ENCODE results near the gene LCOR. TPM values are rescaled to one million over a fixed set of nuclear protein-coding genes. Genes with fewer than 3 reads are reported as not detected.
A peak's percentile ranks its signal among the peaks of the same experiment; 100 is the strongest.

Gene LCOR
- total RNA-seq, 1 experiment from 2014 or later, result 42.1 TPM

DNA sequence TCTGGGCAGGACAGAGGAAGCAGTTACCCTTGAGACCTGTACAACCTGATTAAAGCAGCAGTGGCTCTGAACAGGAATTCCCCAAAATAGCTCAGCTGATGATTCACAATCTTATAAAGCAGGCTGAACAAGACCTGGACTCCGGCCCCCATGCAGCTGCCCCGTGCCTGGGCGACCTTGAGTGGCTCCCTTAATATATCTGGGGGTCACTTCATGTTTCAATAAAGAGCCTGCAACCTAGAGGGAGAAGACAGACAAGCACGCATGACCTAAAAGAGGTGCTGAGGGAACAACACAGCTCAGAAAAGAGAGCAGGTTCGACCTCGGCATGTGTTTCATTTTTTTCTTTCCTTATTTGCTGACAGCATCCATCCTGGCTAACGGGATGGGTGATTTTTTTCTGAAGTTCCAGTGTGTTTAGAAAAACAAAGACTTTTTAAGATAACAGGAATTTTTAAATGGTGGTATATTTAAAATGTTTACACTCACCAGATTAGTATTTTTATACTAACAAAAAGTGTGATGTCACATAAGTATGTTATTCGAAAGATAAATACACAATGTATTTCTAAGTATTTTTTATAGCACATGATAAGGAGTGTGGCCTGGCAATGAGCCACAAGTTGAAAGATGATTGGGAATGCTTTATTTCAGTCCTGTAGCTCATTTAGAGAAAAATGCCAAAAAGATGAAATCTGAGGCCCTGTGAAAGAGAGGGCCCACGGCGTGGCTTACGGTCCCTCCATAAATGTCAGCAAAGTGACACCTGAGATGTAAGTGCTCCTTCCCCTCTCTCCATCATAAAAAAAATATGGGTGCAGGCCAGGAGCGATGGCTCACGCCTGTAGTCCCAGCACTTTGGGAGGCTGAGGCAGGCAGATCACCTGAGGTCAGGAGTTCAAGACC is 192.3 kb downstream of the LCOR start:
- Mint-ChIP-seq H3K27ac (peak overlapping the region in 1 of 3 experiments; percentile 71; a peak in 1 of 7 replicates), H3K36me3 (ENCODE audit: insufficient read depth in 1 of 3, low read depth in 3 of 3) (no peaks in the 10 kb centered on the region), H3K9me3 (no peaks in the 10 kb centered on the region), H3K4me3 (no peak overlapping the region), H3K4me1 (peaks cover 10 to 26% of the 10 kb centered on the region in 2 experiments), H3K27me3 (ENCODE audit: low read depth) (peaks cover 6% of the 10 kb centered on the region; the same call in 1 of the 2 replicates)
- no CpG with 5 or more reads among the region's 13 CpGs for WGBS (ENCODE audit: extremely low coverage, insufficient read length, low lambda C conversion rate)
- Histone ChIP-seq H3K79me2 (ENCODE audit: insufficient read depth, low read length) (no peaks in the 10 kb centered on the region), H3K56ac (ENCODE audit: insufficient read length, low read depth, low read length) (no peak overlapping the region), H3K4me1 (ENCODE audit: insufficient read depth, low read length) (no peaks in the 10 kb centered on the region), H3K79me1 (ENCODE audit: insufficient read depth, low read depth, low read length, poor library complexity, severe bottlenecking) (no peaks in the 10 kb centered on the region), H2BK12ac (ENCODE audit: insufficient read length, low read depth, low read length) (no peak overlapping the region), H3K4ac (ENCODE audit: low read depth, low read length) (no peak overlapping the region), H4K91ac (ENCODE audit: insufficient read length, low read depth, low read length) (no peak overlapping the region), H3K9ac (ENCODE audit: extremely low read depth, insufficient read length, low read length) (no peak overlapping the region), H2BK20ac (ENCODE audit: low read depth, low read length, poor library complexity, severe bottlenecking) (no peak overlapping the region), H3K27me3 (ENCODE audit: insufficient read depth, low read length) (no peaks in the 10 kb centered on the region), H3K4me2 (ENCODE audit: insufficient read depth, insufficient read length, low read length) (no peak overlapping the region), H3K23me2 (ENCODE audit: insufficient read length, low read depth, low read length, poor library complexity, severe bottlenecking) (no peaks in the 10 kb centered on the region), H3K9me3 (ENCODE audit: control insufficient read depth, low read depth, low read length) (no peaks in the 10 kb centered on the region), H4K5ac (ENCODE audit: insufficient read length, low read depth, low read length) (no peak overlapping the region), H2BK120ac (ENCODE audit: low read depth, low read length, poor library complexity, severe bottlenecking) (no peak overlapping the region), H3K23ac (ENCODE audit: insufficient read length, low read depth, low read length) (no peak overlapping the region), H2BK15ac (ENCODE audit: low read depth, low read length) (no peak overlapping the region), H3K27ac (ENCODE audit: insufficient read length, low read depth, low read length) (no peak overlapping the region), H2AFZ (ENCODE audit: low read length) (no peak overlapping the region), H4K8ac (replicated peaks; ENCODE audit: insufficient read length, low read depth, low read length) (no peak overlapping the region), H3K18ac (ENCODE audit: insufficient read length, low read depth, low read length) (no peak overlapping the region), H4K20me1 (ENCODE audit: control insufficient read depth, insufficient read depth, insufficient read length) (no peaks in the 10 kb centered on the region), H2BK5ac (ENCODE audit: insufficient read length, low read length) (no peak overlapping the region), H3T11ph (ENCODE audit: low read length) (no peak overlapping the region), H3K14ac (ENCODE audit: insufficient read depth, low read length) (no peak overlapping the region), H2AK5ac (ENCODE audit: insufficient read length, low read length) (no peak overlapping the region)
- no peak for DNase-seq
- TF ChIP-seq, protein P1, sequence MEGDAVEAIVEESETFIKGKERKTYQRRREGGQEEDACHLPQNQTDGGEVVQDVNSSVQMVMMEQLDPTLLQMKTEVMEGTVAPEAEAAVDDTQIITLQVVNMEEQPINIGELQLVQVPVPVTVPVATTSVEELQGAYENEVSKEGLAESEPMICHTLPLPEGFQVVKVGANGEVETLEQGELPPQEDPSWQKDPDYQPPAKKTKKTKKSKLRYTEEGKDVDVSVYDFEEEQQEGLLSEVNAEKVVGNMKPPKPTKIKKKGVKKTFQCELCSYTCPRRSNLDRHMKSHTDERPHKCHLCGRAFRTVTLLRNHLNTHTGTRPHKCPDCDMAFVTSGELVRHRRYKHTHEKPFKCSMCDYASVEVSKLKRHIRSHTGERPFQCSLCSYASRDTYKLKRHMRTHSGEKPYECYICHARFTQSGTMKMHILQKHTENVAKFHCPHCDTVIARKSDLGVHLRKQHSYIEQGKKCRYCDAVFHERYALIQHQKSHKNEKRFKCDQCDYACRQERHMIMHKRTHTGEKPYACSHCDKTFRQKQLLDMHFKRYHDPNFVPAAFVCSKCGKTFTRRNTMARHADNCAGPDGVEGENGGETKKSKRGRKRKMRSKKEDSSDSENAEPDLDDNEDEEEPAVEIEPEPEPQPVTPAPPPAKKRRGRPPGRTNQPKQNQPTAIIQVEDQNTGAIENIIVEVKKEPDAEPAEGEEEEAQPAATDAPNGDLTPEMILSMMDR (conservative IDR thresholded peaks at IDR 0.05), result no peak

All from H9 (cell line).